ENCODE results near the gene SETD6. TPM values are rescaled to one million over a fixed set of nuclear protein-coding genes. Genes with fewer than 3 reads are reported as not detected.

The SETD6 gene
- total RNA-seq, 1 experiment from 2014 or later = 22.0 TPM

DNA sequence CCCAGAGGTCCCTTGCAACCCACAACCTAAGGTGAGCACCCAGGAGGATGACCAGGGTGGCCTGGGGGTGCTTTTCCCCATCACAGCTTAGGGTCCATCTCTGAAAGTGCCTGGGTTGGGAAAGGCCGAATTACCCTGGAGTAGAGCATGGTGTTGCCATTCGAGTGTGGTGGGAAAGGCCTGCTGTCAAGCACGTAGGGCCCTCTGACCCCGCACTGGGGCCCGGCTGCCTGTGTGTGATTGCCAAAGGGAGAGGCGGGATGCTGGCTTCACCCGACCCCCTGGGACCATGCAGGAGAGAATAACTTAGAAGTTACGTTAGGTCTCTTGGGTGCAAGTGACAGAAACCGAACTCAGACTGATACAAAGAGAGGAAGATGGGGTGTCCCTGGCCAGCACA, 43.1 kb upstream of the SETD6 start:
- ATAC-seq (no peak), DNase-seq (no peak)
- H3K4me3 ChIP-seq (ENCODE audit: low read length) = no peak overlapping the region
- H3K9me2 ChIP-seq (replicated peaks; ENCODE audit: low read length) = no peaks in the 10 kb centered on the region
- no peaks in the 10 kb centered on the region for H3F3A ChIP-seq (ENCODE audit: low read length, unreplicated experiment)
- H3K9ac ChIP-seq (ENCODE audit: low read length) = no peak overlapping the region
- ChIA-PET POLR2A (ENCODE audit: unreplicated experiment) (no interaction called here), CTCF (no interaction called here)
- BruUV-seq (replicated peaks) = no TSS peak
- no peak overlapping the region for H2AFZ ChIP-seq (ENCODE audit: low read length)
- H3K27ac ChIP-seq (ENCODE audit: low read length) = no peak overlapping the region
- H3K4me1 ChIP-seq (ENCODE audit: insufficient read depth, low read length) = peaks cover 2% of the 10 kb centered on the region; the same call in 1 of the 2 replicates
- intact Hi-C loops (cut with micrococcal nuclease) = no loop called here
- no peaks in the 10 kb centered on the region for H4K20me1 ChIP-seq (ENCODE audit: low read length)
- H3K36me3 ChIP-seq (ENCODE audit: low read depth, low read length) = no peaks in the 10 kb centered on the region
- H3K4me2 ChIP-seq (ENCODE audit: low read length) = no peak overlapping the region
- no peaks in the 10 kb centered on the region for H3K9me3 ChIP-seq (ENCODE audit: low read length)
- no peaks in the 10 kb centered on the region for H3K27me3 ChIP-seq (ENCODE audit: low read length)
- no peaks in the 10 kb centered on the region for H3K79me2 ChIP-seq (ENCODE audit: low read length)
- TF ChIP-seq EZH2phosphoT487 (IDR thresholded peaks at IDR 0.05; ENCODE audit: borderline replicate concordance, low read length) = no peak
- TF ChIP-seq, protein P1, sequence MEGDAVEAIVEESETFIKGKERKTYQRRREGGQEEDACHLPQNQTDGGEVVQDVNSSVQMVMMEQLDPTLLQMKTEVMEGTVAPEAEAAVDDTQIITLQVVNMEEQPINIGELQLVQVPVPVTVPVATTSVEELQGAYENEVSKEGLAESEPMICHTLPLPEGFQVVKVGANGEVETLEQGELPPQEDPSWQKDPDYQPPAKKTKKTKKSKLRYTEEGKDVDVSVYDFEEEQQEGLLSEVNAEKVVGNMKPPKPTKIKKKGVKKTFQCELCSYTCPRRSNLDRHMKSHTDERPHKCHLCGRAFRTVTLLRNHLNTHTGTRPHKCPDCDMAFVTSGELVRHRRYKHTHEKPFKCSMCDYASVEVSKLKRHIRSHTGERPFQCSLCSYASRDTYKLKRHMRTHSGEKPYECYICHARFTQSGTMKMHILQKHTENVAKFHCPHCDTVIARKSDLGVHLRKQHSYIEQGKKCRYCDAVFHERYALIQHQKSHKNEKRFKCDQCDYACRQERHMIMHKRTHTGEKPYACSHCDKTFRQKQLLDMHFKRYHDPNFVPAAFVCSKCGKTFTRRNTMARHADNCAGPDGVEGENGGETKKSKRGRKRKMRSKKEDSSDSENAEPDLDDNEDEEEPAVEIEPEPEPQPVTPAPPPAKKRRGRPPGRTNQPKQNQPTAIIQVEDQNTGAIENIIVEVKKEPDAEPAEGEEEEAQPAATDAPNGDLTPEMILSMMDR (conservative IDR thresholded peaks at IDR 0.05; ENCODE audit: low read depth, low read length) = no peak

DNA sequence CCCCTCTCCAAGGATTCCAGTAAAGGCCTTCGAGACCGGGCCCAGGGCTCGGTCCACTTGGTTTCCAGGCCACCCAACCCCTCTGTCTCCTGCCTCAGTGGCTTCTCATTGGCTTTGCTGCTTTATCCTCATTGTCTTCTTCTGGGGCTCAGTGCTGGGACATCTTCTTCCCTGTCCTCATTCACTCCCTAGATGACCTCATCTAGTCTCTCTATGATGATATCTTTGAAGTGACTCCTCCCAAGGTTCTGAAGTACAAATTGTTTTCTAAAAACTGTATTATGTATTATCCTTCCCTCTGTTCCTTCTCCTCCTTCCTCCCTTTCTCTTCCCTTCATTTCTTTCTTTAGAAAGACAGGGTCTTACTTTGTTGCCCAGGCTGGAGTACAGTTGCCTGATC, 42.5 kb upstream of the SETD6 start:
- Histone ChIP-seq H3K27ac (ENCODE audit: low read length) (no peak overlapping the region), H3K27me3 (ENCODE audit: low read length) (no peaks in the 10 kb centered on the region), H2AFZ (ENCODE audit: low read length) (no peak overlapping the region), H4K20me1 (ENCODE audit: low read length) (no peaks in the 10 kb centered on the region), H3K4me1 (ENCODE audit: insufficient read depth, low read length) (peaks cover 7% of the 10 kb centered on the region), H3K79me2 (ENCODE audit: low read length) (no peaks in the 10 kb centered on the region), H3K9ac (ENCODE audit: low read length) (no peak overlapping the region), H3K9me3 (ENCODE audit: low read length) (no peaks in the 10 kb centered on the region), H3K36me3 (ENCODE audit: low read depth, low read length) (no peaks in the 10 kb centered on the region), H3F3A (ENCODE audit: low read length, unreplicated experiment) (no peaks in the 10 kb centered on the region), H3K9me2 (replicated peaks; ENCODE audit: low read length) (no peaks in the 10 kb centered on the region), H3K4me2 (ENCODE audit: low read length) (no peak overlapping the region), H3K4me3 (ENCODE audit: low read length) (no peak overlapping the region)
- BruUV-seq (replicated peaks) = no TSS peak
- ATAC-seq (no peak), DNase-seq (no peak)
- no peak for TF ChIP-seq EZH2phosphoT487 (IDR thresholded peaks at IDR 0.05; ENCODE audit: borderline replicate concordance, low read length)
- TF ChIP-seq EZH2 (IDR thresholded peaks at IDR 0.05; ENCODE audit: low read length, unreplicated experiment) = no peak
- TF ChIP-seq, protein P1 (conservative IDR thresholded peaks at IDR 0.05; ENCODE audit: low read depth, low read length) = no peak
- intact Hi-C loops (cut with micrococcal nuclease) = no loop called here
- ChIA-PET CTCF (no interaction called here), POLR2A (ENCODE audit: unreplicated experiment) (no interaction called here)

DNA sequence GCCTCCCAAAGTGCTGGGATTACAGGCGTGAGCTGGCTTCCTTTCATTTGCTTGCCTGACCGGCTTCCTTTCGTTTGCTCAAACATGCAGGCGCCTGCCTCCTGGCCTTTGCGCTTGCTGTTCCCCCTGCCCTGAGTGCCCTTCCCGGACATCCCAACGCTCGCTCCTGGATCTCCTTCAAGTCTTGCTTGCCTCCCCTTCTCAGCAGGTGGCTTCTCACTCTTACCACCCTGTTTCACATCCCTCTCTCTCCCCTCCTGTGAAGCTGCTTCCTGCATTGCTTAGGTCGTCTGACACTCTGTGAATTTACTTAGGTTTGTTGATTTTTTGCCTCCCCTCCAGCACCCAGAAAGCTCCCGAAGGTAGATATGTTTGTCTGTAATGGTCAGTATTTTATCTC, 41.0 kb upstream of the SETD6 start:
- Histone ChIP-seq H3F3A (ENCODE audit: low read length, unreplicated experiment) (no peaks in the 10 kb centered on the region), H3K27me3 (ENCODE audit: low read length) (no peaks in the 10 kb centered on the region), H2AFZ (ENCODE audit: low read length) (no peak overlapping the region), H3K9ac (ENCODE audit: low read length) (no peak overlapping the region), H3K9me2 (replicated peaks; ENCODE audit: low read length) (no peaks in the 10 kb centered on the region), H3K36me3 (ENCODE audit: low read depth, low read length) (no peaks in the 10 kb centered on the region), H3K4me3 (ENCODE audit: low read length) (no peak overlapping the region), H4K20me1 (ENCODE audit: low read length) (no peaks in the 10 kb centered on the region), H3K79me2 (ENCODE audit: low read length) (no peaks in the 10 kb centered on the region), H3K4me1 (ENCODE audit: insufficient read depth, low read length) (peaks cover 10% of the 10 kb centered on the region), H3K27ac (ENCODE audit: low read length) (no peak overlapping the region), H3K9me3 (ENCODE audit: low read length) (no peaks in the 10 kb centered on the region), H3K4me2 (ENCODE audit: low read length) (no peak overlapping the region)
- ChIA-PET POLR2A (ENCODE audit: unreplicated experiment) (no interaction called here), CTCF (no interaction called here)
- intact Hi-C loops (cut with micrococcal nuclease) = no loop called here
- ATAC-seq (no peak), DNase-seq (no peak)
- BruUV-seq (replicated peaks) = no TSS peak
- TF ChIP-seq, protein P1 (conservative IDR thresholded peaks at IDR 0.05; ENCODE audit: low read depth, low read length) = no peak
- no peak for TF ChIP-seq EZH2 (IDR thresholded peaks at IDR 0.05; ENCODE audit: low read length, unreplicated experiment)
- no peak for TF ChIP-seq EZH2phosphoT487 (IDR thresholded peaks at IDR 0.05; ENCODE audit: borderline replicate concordance, low read length)

Data from PC-3 (cell line).